ENCODE data around the gene STK32B.

- no peak for TF ChIP-seq POLR2A (IDR thresholded peaks at IDR 0.05; ENCODE audit: control extremely low read depth in 1 of 2, low read depth in 2 of 2, low read length in 2 of 2)
- TF ChIP-seq CTCF (IDR thresholded peaks at IDR 0.05; ENCODE audit: control extremely low read depth in 1 of 3, insufficient read depth in 1 of 3, low read depth in 1 of 3, low read length in 3 of 3) = no peak
- no peak for TF ChIP-seq CBX8 (IDR thresholded peaks at IDR 0.05; ENCODE audit: borderline replicate concordance, low read depth, low read length)
- no peak for TF ChIP-seq POLR2AphosphoS5 (IDR thresholded peaks at IDR 0.05; ENCODE audit: low read depth, low read length)
- no peak for TF ChIP-seq ATF2 (IDR thresholded peaks at IDR 0.05; ENCODE audit: low read length)
- no peak for TF ChIP-seq RAD21 (IDR thresholded peaks at IDR 0.05 in 1 of 2, conservative IDR thresholded peaks at IDR 0.05 in 1 of 2; ENCODE audit: low read depth in 2 of 2, low read length in 2 of 2)
- TF ChIP-seq BACH1 (IDR thresholded peaks at IDR 0.05; ENCODE audit: low read length) = no peak
- no peak for TF ChIP-seq SIRT6 (IDR thresholded peaks at IDR 0.05; ENCODE audit: low read length)
- no peak for TF ChIP-seq POU5F1 (IDR thresholded peaks at IDR 0.05; ENCODE audit: low read depth, low read length)
- no peak for TF ChIP-seq USF2 (IDR thresholded peaks at IDR 0.05; ENCODE audit: low read length)
Measured at GRCh38 chr4:5112333-5113095, 61.2 kb downstream of the STK32B start.

All from H1 (cell line).